ENCODE data around the gene UBE2F.
"Not testable (repeated sequence)": the region's sequence is repeated elsewhere in the genome, so short reads cannot be mapped to it uniquely, and the experiment has no call there.

The UBE2F gene

GRCh38 chr2:238022594-238023157 lies 55.9 kb downstream of the UBE2F start:
- DNase-seq: no peak

- DNase-seq: no peak
Observed at GRCh38 chr2:238023608-238024007, 56.8 kb downstream of the UBE2F start.

- DNase-seq: no peak
Observed at GRCh38 chr2:238024986-238025385, 58.2 kb downstream of the UBE2F start.

DNA sequence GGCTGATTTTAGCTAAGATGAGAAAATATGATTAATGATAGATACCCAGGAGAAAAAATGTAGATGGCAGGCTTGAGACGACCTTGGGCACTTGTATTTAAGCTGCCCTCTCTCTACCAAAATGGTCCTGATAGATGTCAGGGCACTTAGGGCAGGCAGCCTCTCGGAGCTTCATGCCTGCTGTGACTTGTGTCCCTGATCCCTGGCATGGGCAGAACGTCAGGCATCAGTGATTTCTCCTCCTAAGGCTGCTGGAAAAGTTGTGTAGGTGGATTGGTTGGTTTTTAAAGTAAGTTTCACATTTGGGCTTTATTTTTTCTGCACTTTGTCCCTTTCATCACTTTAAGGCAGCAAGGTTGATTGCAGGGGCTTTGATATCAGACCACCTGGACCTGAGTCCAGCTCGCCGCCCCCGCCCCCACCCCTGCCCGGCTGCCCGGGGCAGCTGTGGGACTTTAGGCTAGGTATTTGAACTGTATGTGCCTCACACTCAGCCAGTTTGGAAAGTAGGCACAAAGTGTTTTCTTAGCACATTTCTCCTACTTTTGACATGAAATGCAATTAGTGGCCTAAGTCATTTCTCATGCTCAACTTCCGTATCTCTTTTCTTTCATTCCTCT lies 59.0 kb downstream of the UBE2F start:
- DNase-seq: no peak

DNA sequence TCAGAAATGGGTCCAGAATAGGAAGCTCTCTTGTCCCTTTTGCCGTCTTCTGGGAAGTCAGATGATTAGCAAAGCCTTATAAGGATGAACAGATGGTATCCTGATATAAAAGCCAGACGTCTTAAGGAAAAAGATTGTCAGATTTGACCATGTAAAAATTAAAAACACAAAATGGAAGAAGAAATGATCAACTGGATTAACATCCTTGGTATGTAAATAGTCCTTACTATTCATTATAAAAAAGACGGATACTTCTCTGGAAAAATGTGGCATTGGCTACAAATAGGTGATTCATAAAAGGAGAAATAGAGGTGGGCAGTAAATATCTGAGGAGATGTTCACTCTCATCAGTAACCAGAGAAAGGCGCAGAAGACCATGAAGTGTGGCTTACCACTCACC lies 60.2 kb downstream of the UBE2F start:
- no peak for DNase-seq

GRCh38 chr2:238027591-238028415 lies 61.0 kb downstream of the UBE2F start:
- no peak for DNase-seq

DNA sequence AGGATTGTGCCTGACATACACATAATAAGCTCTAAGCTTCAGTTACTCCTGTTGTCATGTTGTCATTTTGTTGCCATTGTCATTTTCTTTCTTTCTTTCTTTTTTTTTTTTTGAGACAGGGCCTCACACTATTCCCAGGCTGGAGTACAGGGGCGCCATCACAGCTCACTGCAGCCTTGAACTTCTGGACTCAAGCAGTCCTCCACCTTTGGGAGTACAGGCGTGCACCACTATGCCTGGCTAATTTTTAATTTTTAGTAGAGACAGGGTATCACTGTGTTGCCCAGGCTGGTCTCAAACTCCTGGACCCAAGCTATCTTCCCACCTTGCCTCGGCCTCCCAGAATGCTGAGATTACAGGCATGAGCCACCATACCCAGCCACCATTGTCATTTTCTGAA lies 63.0 kb downstream of the UBE2F start:
- DNase-seq: no peak

DNA sequence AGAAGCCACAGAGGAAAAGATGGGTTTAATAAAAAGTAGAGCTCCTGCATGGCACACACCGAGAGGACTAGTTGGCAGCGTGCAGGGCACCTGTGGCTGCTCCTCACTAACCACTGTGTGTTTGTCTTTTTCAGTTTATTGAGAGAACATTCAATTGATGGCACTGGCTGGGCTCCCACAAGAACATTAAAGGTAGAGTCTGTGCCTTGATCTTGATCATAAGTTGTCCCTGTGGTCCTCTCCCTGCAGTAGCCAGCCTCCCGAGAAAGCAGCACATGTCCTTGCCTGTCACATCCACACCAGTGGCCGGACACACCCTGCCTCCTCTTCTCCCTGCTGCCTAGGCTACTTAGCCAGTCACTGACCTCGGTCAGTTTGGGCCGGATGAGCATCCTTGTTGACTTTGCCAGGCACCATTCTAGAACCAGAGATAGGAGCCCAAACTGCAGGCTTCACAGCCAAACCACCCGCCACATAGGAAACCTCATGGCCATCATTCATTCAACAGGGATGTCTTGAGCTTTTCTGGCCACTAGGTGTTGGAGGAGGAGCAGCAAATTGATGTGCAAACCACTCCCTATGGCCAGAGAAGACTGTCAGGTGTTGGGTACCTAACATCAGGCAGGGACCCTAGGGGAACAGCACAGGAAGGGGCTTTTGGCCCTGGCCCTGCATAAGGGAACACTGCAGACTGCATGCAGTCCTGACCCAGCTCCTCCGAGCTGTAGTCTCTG lies 63.8 kb downstream of the UBE2F start:
- no peak for DNase-seq

DNA sequence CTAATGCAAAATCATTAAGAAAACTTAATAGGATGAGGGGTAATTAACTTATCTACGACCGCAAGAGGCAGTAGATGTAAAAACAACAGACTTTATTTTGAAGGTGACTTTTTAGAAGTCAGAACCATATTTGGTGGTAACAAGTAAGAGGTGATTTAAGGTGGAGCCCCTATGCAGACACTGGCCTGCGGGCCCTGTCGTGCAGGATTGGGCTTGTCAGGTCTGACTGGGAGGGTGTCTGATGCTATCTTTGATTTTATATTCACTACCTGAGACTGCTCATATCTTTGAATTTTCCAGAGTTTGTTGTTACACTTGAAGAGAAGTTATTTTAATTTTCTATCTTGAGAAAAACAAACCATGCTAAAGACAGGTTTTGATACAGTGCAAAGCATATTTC lies 64.9 kb downstream of the UBE2F start:
- DNase-seq: no peak

GRCh38 chr2:238032755-238033337 lies 66.0 kb downstream of the UBE2F start:
- no peak for DNase-seq

GRCh38 chr2:238033991-238034390 lies 67.2 kb downstream of the UBE2F start:
- not testable (repeated sequence) for DNase-seq

DNA sequence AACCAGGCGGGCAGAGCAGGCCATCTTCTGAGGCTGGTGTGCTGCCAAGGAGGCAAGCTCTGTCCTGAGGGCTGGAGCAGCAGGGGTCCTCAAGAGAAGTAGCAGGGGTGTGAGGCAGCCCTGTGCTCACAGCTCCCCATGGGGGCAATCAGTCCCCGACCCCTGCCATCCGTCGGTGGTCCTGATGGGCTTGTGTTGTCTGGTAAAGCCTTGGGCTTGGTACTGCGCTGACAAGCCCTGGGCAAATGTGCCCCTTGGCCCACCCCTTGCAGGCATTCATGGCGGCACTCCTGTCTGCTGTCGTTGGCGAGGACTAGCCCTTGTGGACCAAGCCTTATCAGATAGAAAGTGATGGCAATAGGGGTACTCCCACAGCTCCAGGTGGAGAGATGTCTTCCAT lies 71.4 kb downstream of the UBE2F start:
- DNase-seq: no peak

- DNase-seq: no peak
Observed at GRCh38 chr2:238039151-238039550, 72.3 kb downstream of the UBE2F start.

DNA sequence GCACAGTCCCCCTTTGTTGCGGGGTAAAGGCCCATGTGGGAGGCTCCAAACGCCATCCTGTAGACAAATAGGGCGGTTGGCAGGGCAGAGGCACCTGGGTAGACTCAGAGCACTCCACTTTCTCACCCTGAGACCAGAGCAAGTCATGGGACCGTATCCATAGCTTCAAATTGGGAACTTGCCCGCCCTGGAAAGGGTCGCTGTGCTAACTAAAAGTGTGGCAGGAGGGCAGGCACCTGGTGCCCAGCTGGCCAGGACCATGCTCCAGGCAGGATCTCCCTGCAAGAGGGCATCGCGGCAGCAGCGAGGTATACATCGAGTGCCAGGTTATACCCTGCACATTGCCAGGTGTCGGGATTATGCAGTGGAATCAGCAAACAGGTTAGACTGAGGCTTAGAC lies 73.2 kb downstream of the UBE2F start:
- DNase-seq: no peak

DNA sequence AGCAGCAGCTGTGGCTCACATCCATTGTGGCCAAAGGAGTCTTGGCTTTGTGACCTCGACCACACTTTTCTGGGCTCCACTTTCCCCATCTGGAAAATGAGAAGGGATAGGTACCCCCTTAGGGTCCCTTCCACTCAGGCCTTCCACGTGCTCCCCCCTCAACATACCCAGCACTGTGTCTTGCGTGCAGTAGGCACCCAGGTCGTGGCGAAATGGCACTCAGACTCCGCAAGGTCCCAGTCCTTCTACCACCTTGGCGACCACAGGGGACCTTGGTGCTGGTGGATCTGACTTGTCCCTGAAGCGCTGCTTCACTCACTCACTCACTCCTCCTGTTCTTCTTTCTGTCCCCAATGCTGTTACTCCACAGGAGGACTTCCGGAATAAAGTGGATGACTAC lies 74.1 kb downstream of the UBE2F start:
- DNase-seq: no peak

DNA sequence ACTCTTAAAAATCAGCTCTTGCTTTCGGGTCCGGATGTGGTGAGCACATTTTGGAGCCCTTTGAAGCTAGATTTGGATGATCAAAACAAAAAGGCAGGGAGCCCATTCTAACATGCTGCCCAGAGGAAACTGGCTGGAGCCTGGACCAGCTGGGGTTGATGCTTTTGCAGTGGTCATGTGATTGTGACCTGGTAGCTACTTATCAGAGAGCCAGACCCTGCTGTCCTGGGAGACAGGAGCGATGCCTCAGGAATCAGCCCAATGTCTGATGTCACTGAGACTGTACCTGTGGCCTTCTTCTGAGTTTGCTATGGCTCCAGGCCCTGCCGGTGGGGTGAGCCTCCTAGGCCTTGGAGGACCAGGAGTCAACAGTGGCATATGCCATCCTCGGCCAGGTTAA lies 75.3 kb downstream of the UBE2F start:
- DNase-seq: no peak

DNA sequence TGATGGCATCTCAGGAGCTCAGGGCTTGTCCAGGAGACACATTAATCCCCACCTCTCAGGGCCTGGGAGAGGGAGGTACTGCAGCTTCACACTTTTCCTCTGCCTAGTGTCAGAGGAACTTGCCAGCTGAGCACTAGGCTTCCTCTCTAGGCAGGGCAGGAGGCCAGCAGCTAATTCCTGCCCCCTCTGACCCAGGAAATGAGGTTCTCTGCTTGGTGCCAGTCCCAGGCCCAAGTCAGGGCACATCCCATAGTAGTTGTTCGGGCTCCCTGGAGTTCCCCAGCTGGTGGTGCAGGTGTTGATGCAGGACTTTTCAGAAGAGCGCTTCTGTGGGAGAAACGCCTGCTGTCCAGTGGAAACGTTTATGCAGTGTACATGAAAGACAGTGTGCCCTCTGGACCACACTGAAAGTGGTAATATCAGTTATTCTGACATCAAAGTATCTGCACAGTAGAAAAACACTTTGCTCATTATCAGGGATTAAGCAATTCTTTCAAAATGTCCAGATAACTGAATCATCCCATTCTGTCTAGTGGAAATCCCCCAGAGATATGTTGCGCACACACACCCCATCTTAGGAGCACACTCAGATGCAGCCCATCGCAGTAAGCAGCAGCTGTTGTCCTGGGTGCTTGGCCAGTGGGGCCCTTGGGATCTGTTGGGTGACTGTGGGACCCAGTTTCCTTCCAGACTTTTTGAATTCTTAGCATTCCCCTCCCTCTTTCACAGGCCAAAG lies 76.2 kb downstream of the UBE2F start:
- DNase-seq: no peak

GRCh38 chr2:238043851-238044250 lies 77.0 kb downstream of the UBE2F start:
- no peak for DNase-seq

GRCh38 chr2:238045575-238045974 lies 78.8 kb downstream of the UBE2F start:
- DNase-seq: no peak

DNA sequence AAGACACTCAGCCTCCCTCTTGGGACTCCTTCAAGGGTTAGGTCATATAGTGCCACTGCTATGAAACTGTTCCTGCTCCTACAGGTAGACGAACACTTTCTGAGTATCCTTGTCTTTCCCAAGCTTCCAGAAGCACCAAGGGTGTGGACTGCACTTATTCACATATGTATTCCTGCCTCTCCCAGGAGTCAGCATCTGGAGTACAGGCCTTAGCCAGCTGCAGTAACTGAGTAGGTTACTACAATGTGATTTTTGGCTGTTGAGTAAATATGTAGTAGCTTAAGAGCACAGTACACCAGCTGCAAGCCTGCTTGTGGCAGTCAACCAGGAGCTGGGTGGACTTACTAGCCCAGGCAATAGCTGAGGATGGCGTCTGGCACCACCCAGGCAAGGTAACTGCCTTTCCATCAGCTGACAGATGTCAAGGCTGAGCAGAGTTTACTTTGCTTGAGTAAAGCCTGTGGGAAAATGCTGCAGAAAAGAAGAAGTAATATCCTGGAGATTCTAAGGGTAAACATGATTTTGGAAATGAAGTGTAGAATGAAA lies 80.0 kb downstream of the UBE2F start:
- DNase-seq: no peak

GRCh38 chr2:238053191-238053776 lies 86.5 kb downstream of the UBE2F start:
- no peak for DNase-seq

DNA sequence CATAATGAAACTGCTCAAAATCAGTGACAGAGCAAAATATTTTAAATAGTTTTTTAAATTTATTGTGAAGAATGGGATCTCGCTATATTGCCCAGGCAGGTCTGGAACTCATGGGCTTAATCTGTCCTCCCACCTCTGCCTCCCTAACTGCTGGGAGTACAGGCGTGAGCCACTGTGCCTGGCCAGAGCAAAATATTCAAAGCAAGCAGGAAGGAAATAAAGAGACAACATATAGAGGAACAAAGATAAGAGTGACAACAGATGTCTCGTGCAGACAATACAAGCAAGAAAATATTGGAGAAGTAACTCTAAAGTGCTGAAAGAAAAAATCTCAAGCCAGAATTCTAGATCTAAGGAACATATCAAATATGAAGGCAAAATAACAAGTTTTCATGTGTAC lies 89.0 kb downstream of the UBE2F start:
- no peak for DNase-seq

All from NCI-H1105 treated with DMSO at 0.1 percent for 48 hours (cell line).